Measurements from ENCODE around the gene MEPE.

The MEPE gene

DNA sequence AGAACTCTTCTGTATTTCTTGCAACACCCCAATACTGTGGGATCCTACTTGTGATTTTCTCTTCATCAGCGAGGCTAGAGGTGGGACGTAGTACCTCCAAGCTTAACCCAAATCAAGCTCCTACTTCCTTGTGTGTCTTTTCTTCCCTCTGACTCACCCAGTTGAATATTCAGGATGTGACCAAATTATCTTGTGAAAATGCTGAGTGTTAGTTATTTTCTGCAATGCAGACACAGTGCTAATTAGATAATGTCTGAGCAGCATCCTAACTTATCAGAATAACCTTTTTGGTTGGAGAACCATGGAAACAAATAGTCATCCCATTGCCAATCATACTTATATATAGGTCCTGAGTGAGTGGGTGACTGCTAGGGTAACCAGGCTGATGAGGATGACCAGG lies 2.4 kb downstream of the MEPE start:
- Histone ChIP-seq H3K27me3 (ENCODE audit: control insufficient read depth in 3 of 3, insufficient read depth in 3 of 3, low read depth in 1 of 3, low read length in 3 of 3) (peaks cover 0 to 5% (median 0%) of the 10 kb centered on the region in 3 experiments), H3K27ac (replicated peaks; ENCODE audit: low read length) (no peak overlapping the region), H3K9me3 (replicated peaks in 1 of 2; ENCODE audit: control insufficient read depth in 2 of 2, insufficient read depth in 1 of 2, low read depth in 1 of 2, low read length in 2 of 2) (no peaks in the 10 kb centered on the region), H4K8ac (ENCODE audit: low read depth, low read length) (no peak overlapping the region), H3K79me1 (ENCODE audit: low read depth, low read length) (no peaks in the 10 kb centered on the region), H3K23ac (ENCODE audit: low read depth, low read length, poor library complexity) (no peak overlapping the region), H2BK120ac (ENCODE audit: low read depth, low read length) (no peak overlapping the region), H3K14ac (ENCODE audit: low read length) (no peak overlapping the region), H3K4me3 (ENCODE audit: low read length in 2 of 2) (no peak overlapping the region), H2BK15ac (ENCODE audit: low read length) (no peak overlapping the region), H4K91ac (ENCODE audit: low read depth, low read length, poor library complexity) (no peak overlapping the region), H3K4ac (ENCODE audit: low read length) (no peak overlapping the region), H2AK5ac (ENCODE audit: low read depth, low read length) (no peak overlapping the region), H2BK5ac (ENCODE audit: low read length) (no peak overlapping the region), H3K4me1 (ENCODE audit: control insufficient read depth in 2 of 2, insufficient read depth in 1 of 2, low read depth in 1 of 2, low read length in 2 of 2) (peaks cover 0 to 1% of the 10 kb centered on the region in 2 donors), H3K18ac (ENCODE audit: low read length) (no peak overlapping the region), H2BK12ac (ENCODE audit: low read length) (no peak overlapping the region), H2AFZ (ENCODE audit: low read length) (no peak overlapping the region), H3K9ac (ENCODE audit: low read depth, low read length, poor library complexity) (no peak overlapping the region), H3K4me2 (ENCODE audit: insufficient read depth, low read length, poor library complexity, severe bottlenecking) (no peak overlapping the region), H3K36me3 (replicated peaks in 1 of 2; ENCODE audit: control insufficient read depth in 2 of 2, insufficient read depth in 2 of 2, low read length in 2 of 2) (no peaks in the 10 kb centered on the region)
- WGBS, 2 donors (ENCODE audit: extremely low coverage in 2 of 2, insufficient read length in 2 of 2, insufficient replicate concordance in 1 of 2): no CpG with 5 or more reads among the region's 2 CpGs
- no peak for DNase-seq (ENCODE audit: low spot score)

DNA sequence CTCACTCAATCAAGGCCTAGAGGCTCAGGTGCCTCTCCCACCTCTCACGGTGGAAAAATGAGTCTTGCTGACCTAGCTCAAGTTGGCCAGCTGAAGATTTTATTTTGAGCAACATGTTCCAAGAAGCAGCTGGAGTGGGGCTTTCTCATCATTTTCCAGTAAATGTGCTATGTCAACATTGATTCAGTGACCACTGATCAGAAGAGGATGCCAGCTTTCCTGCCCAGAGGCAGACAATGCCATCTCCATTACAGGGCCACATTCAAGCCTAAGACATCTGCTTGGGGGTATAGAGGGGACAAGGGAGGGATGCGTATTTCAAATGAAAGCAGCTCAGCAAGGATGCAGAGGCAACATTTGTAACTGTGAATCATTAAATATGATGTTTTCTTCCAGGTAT lies 3.0 kb downstream of the MEPE start:
- peaks cover 0 to 1% of the 10 kb centered on the region in 2 donors for H3K4me1 ChIP-seq (ENCODE audit: control insufficient read depth in 2 of 2, insufficient read depth in 1 of 2, low read depth in 1 of 2, low read length in 2 of 2)
- no peak overlapping the region for H3K14ac ChIP-seq (ENCODE audit: low read length)
- H3K9ac ChIP-seq (ENCODE audit: low read depth, low read length, poor library complexity): no peak overlapping the region
- no peak overlapping the region for H4K91ac ChIP-seq (ENCODE audit: low read depth, low read length, poor library complexity)
- no peak overlapping the region for H3K23ac ChIP-seq (ENCODE audit: low read depth, low read length, poor library complexity)
- H2AK5ac ChIP-seq (ENCODE audit: low read depth, low read length): no peak overlapping the region
- peaks cover 0 to 5% (median 0%) of the 10 kb centered on the region in 3 experiments for H3K27me3 ChIP-seq (ENCODE audit: control insufficient read depth in 3 of 3, insufficient read depth in 3 of 3, low read depth in 1 of 3, low read length in 3 of 3)
- H2BK5ac ChIP-seq (ENCODE audit: low read length): no peak overlapping the region
- no CpG with 5 or more reads among the region's 2 CpGs for WGBS, 2 donors (ENCODE audit: extremely low coverage in 2 of 2, insufficient read length in 2 of 2, insufficient replicate concordance in 1 of 2)
- H2AFZ ChIP-seq (ENCODE audit: low read length): no peak overlapping the region
- no peaks in the 10 kb centered on the region for H3K79me1 ChIP-seq (ENCODE audit: low read depth, low read length)
- no peak overlapping the region for H2BK12ac ChIP-seq (ENCODE audit: low read length)
- H3K4me2 ChIP-seq (ENCODE audit: insufficient read depth, low read length, poor library complexity, severe bottlenecking): no peak overlapping the region
- H3K4ac ChIP-seq (ENCODE audit: low read length): no peak overlapping the region
- no peak overlapping the region for H3K27ac ChIP-seq (replicated peaks; ENCODE audit: low read length)
- no peaks in the 10 kb centered on the region for H3K9me3 ChIP-seq (replicated peaks in 1 of 2; ENCODE audit: control insufficient read depth in 2 of 2, insufficient read depth in 1 of 2, low read depth in 1 of 2, low read length in 2 of 2)
- H2BK15ac ChIP-seq (ENCODE audit: low read length): no peak overlapping the region
- no peak overlapping the region for H4K8ac ChIP-seq (ENCODE audit: low read depth, low read length)
- H3K4me3 ChIP-seq (ENCODE audit: low read length in 2 of 2): no peak overlapping the region
- H2BK120ac ChIP-seq (ENCODE audit: low read depth, low read length): no peak overlapping the region
- no peaks in the 10 kb centered on the region for H3K36me3 ChIP-seq (replicated peaks in 1 of 2; ENCODE audit: control insufficient read depth in 2 of 2, insufficient read depth in 2 of 2, low read length in 2 of 2)
- no peak for DNase-seq (ENCODE audit: low spot score)
- H3K18ac ChIP-seq (ENCODE audit: low read length): no peak overlapping the region

DNA sequence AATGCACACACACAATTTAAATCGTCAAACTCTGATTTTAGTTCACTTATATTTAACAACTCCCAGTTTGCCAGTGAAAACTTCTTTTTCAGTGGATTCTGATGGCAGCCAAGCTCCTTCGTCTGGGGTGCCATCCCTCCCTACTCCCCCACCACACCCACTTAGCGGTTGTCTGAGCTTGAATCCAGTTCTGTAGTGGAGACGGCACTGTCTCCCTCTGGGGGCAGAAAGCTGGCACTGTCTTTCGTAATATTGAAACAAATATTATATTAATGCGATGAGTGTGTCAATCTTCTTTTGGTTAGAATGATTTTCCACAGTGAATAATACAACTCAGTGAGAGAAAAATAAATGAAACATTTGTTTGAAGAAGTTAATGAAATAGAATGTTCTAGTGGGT lies 5.4 kb downstream of the MEPE start:
- Histone ChIP-seq H3K9me3 (replicated peaks in 1 of 2; ENCODE audit: control insufficient read depth in 2 of 2, insufficient read depth in 1 of 2, low read depth in 1 of 2, low read length in 2 of 2) (no peaks in the 10 kb centered on the region), H2AK5ac (ENCODE audit: low read depth, low read length) (no peak overlapping the region), H2AFZ (ENCODE audit: low read length) (no peak overlapping the region), H3K4ac (ENCODE audit: low read length) (no peak overlapping the region), H3K4me1 (ENCODE audit: control insufficient read depth in 2 of 2, insufficient read depth in 1 of 2, low read depth in 1 of 2, low read length in 2 of 2) (no peaks in the 10 kb centered on the region), H2BK120ac (ENCODE audit: low read depth, low read length) (no peak overlapping the region), H4K8ac (ENCODE audit: low read depth, low read length) (no peak overlapping the region), H2BK12ac (ENCODE audit: low read length) (no peak overlapping the region), H3K18ac (ENCODE audit: low read length) (no peak overlapping the region), H3K14ac (ENCODE audit: low read length) (no peak overlapping the region), H3K4me2 (ENCODE audit: insufficient read depth, low read length, poor library complexity, severe bottlenecking) (no peak overlapping the region), H2BK15ac (ENCODE audit: low read length) (no peak overlapping the region), H3K4me3 (ENCODE audit: low read length in 2 of 2) (no peak overlapping the region), H3K9ac (ENCODE audit: low read depth, low read length, poor library complexity) (no peak overlapping the region), H4K91ac (ENCODE audit: low read depth, low read length, poor library complexity) (no peak overlapping the region), H2BK5ac (ENCODE audit: low read length) (no peak overlapping the region), H3K27ac (replicated peaks; ENCODE audit: low read length) (no peak overlapping the region), H3K79me1 (ENCODE audit: low read depth, low read length) (no peaks in the 10 kb centered on the region), H3K27me3 (ENCODE audit: control insufficient read depth in 3 of 3, insufficient read depth in 3 of 3, low read depth in 1 of 3, low read length in 3 of 3) (peaks cover 0 to 5% (median 0%) of the 10 kb centered on the region in 3 experiments), H3K36me3 (replicated peaks in 1 of 2; ENCODE audit: control insufficient read depth in 2 of 2, insufficient read depth in 2 of 2, low read length in 2 of 2) (no peaks in the 10 kb centered on the region), H3K23ac (ENCODE audit: low read depth, low read length, poor library complexity) (no peak overlapping the region)
- no CpG with 5 or more reads among the region's 6 CpGs for WGBS, 2 donors (ENCODE audit: extremely low coverage in 2 of 2, insufficient read length in 2 of 2, insufficient replicate concordance in 1 of 2)
- no peak for DNase-seq (ENCODE audit: low spot score)

DNA sequence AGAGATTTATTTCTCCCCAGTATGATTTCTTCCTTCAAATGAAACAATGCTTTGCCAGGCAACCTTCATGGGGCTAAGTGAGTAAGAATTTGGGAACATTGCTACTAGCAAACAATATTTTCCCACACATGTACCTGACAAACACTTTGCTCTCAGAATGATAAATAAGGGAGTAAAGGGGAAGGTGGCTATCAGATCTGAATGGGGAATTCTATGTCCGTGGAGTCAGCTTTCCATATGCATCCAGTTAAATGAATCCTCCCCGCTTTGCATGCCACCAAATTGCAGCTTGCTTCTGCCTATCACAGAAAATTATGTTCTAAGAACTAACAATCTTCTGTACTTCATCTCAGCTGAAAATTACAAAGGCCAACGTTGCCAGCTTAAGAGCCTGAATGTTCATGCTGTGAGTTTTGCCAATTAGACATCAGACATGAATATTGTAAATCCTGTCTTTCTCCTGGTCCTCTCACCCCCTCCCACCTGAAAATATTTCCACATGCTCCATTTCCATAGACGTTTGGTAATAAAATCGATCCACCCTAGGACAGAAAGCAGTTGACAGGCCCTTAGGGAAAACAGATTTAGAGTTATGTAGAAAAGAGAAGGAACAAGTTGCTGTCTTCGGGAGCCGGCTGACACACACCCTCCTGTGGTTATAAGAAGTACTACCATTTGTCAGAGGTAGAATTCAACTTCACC lies 6.3 kb downstream of the MEPE start:
- Histone ChIP-seq H2BK5ac (ENCODE audit: low read length) (no peak overlapping the region), H3K27me3 (ENCODE audit: control insufficient read depth in 3 of 3, insufficient read depth in 3 of 3, low read depth in 1 of 3, low read length in 3 of 3) (peaks cover 0 to 9% (median 0%) of the 10 kb centered on the region in 3 experiments), H3K23ac (ENCODE audit: low read depth, low read length, poor library complexity) (no peak overlapping the region), H3K9me3 (replicated peaks in 1 of 2; ENCODE audit: control insufficient read depth in 2 of 2, insufficient read depth in 1 of 2, low read depth in 1 of 2, low read length in 2 of 2) (no peaks in the 10 kb centered on the region), H3K36me3 (replicated peaks in 1 of 2; ENCODE audit: control insufficient read depth in 2 of 2, insufficient read depth in 2 of 2, low read length in 2 of 2) (no peaks in the 10 kb centered on the region), H4K8ac (ENCODE audit: low read depth, low read length) (no peak overlapping the region), H3K14ac (ENCODE audit: low read length) (no peak overlapping the region), H3K18ac (ENCODE audit: low read length) (no peak overlapping the region), H3K79me1 (ENCODE audit: low read depth, low read length) (no peaks in the 10 kb centered on the region), H2BK120ac (ENCODE audit: low read depth, low read length) (no peak overlapping the region), H3K9ac (ENCODE audit: low read depth, low read length, poor library complexity) (no peak overlapping the region), H2AFZ (ENCODE audit: low read length) (peak overlapping the region; percentile 76), H2BK15ac (ENCODE audit: low read length) (no peak overlapping the region), H3K4me1 (ENCODE audit: control insufficient read depth in 2 of 2, insufficient read depth in 1 of 2, low read depth in 1 of 2, low read length in 2 of 2) (no peaks in the 10 kb centered on the region), H3K4me2 (ENCODE audit: insufficient read depth, low read length, poor library complexity, severe bottlenecking) (no peak overlapping the region), H3K4me3 (ENCODE audit: low read length in 2 of 2) (no peak overlapping the region), H3K4ac (ENCODE audit: low read length) (no peak overlapping the region), H4K91ac (ENCODE audit: low read depth, low read length, poor library complexity) (no peak overlapping the region), H2AK5ac (ENCODE audit: low read depth, low read length) (no peak overlapping the region), H3K27ac (replicated peaks; ENCODE audit: low read length) (no peak overlapping the region), H2BK12ac (ENCODE audit: low read length) (no peak overlapping the region)
- WGBS, 2 donors (ENCODE audit: extremely low coverage in 2 of 2, insufficient read length in 2 of 2, insufficient replicate concordance in 1 of 2): no CpG with 5 or more reads among the region's 7 CpGs
- DNase-seq (ENCODE audit: low spot score): peak; percentile 12

Measured in neuronal stem cell (in vitro differentiated cells).